ENCODE data around the gene DOCK6. TPM values are rescaled to one million over a fixed set of nuclear protein-coding genes. Genes with fewer than 3 reads are reported as not detected.

The DOCK6 gene
- polyA plus RNA-seq, 1 donor = 49.3 TPM

DNA sequence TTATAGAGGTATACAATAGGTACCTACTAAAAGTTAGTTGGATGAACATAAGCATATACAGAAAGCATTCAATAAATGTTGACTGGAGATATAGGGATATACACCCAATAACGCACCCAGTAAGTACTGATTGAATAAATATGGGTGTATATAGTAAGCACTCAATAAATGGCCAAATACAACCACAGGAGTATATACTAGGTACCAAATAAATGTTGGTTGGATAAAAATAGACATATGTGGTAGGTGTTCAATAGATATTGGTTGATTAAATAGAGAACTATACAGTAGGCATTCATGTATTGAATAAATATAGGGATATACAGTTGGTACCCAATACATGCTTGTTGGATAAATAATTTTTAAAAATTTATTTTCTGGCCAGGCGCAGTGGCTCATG lies 13.5 kb downstream of the DOCK6 start:
- DNase-seq = no peak

DNA sequence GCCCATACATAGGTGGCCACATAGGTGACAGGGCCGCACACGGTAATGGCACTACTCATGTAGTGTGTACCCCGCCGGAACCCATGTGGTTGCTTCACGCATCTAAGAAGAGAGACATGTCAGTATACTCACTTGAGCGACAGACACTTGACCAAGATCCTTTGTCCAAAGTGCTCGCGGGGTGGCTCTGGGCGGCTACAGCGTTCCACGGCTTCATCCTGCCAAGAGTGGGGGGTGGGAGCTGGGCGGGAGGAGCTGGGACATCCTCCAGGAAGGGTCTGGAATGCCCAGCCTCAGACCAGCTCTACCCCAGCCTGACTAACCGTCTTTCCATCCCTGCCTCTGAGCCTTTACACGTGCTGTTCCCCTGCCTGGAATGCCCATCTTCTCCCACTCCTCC lies 14.4 kb downstream of the DOCK6 start:
- no peak for DNase-seq

DNA sequence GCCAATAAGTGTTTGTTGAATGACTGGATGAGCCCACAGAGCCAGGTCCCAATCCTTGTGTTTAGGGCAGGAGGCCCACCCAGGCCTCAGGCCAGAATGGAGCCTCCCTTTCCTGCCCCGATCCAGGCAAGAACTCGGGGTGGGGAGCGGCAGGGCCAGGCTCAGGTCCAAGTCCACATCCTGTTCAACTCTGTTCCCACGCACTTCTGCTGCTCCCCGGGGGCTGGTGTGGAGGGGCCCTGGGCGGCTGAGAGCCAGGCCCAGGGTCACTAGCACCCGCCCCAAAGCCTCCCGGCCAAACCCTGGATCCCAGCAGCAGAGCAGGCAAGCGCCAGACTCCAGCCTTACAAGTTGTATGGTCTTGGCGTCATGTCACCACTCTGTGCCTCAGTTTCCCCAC lies 14.9 kb downstream of the DOCK6 start:
- no peak for DNase-seq

DNA sequence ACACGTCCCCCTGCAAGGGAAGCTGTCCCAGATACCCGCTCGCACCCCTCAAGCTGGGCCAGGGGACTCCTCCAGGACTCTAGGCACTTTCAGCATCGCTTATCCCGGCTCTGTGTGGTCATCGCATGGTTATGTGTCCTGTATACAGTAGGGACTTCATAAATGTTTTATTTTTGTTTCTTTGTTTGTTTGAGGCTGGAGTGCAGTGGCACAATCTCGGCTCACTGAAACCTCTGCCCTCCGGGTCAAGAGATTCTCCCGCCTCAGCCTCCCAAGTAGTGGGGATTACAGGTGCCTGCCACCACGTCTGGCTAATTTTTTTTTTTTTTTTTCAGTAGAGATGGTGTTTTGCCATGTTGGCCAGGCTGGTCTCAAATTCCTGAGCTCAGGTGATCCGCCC lies 15.4 kb downstream of the DOCK6 start:
- DNase-seq = no peak

DNA sequence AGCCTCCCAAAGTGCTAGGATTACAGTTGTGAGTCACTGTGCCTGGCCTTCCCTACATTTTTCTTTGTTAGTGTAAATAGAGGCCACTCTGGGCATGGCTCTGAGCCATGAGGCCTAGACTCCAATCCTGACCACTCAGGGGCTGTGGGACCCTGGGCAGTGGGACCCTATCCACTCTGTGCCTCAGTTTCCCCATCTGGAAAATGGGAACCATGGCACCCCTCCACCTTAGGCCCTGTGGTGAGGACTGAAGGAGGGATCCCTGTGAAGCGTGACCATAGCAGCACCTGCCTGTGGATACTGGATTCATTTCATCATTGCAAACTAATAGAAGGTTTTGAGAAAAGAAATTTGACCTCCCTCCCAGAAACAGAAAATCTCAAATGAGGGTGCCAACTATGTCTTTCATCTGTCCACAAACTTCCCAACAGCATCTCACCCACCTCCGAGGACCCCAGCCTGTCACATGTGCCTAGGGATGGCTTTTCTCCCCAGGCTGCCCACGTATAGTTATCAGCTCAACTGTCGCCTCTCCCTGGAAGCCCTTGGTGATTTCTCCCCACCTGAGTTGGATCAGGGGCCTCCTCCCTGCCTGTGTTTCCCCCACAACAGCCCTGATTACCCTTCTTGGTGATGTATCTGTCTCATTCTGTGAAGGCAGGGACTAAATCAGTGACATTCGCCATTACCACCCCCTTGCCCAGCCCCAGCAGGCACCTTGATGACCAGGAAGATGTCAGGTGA lies 17.3 kb downstream of the DOCK6 start:
- no peak for DNase-seq

DNA sequence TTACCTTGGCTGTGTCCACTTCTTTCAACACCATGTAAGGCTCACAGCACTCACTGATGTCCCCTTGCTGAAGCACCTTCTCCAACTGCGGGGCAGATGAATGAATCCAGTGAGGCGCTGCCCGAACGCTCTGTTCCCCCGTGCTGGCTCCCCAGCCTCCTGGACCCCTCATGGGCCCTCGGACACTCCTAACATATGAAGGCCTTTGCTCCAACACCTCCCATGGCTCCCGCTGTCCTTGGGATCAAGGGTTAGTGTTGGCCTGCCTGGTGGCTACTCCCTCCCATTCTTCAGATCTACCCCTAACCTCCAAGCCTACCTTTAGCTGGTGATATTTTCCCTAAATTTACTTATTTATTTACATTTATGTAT lies 18.5 kb downstream of the DOCK6 start:
- no peak for DNase-seq

DNA sequence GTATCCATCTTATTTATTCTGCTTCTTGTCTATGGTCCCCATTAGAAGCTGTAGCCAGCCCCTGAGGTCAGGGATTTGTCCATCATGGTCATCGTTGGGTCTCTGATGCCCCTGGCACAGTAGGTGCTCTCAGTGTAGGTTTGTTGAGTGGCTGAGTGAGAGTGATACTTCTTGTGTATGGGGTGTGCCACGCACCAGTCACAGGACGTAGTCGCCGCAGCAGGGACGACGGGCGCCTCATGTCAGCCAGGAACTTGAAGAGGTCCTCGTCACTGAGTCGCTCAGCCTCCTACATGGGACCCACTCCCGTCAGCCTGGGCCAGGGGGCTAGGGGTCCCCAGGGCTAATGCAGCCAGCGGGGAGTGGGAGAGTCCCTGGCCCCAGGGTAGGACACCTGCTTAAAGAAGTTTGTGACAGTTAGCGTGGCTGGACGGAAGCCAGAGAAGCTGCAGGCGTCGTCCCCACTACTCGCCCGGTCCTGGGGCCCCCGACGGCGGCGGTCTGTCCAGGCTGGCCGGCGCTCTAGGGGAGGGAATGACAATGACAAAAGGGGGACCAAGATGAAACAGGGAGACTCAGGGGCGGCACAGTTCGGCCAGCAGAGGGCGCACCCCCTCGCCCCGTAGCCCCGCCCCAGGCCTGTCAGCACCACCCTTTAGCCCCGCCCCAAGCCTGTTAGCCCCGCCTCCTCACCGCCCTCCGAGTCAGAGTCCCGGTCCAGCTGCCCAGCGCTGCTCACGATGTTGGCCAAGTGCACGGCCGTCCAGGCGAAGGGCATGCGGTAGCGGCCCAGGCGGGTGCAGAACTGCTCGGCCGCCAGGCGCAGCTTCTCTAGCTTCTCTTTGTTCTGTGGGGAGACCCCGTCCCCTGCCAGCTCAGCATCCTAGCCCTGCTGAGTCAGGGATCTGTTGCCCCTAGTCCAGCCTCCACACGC lies 19.2 kb downstream of the DOCK6 start:
- DNase-seq = peak; percentile 77

DNA sequence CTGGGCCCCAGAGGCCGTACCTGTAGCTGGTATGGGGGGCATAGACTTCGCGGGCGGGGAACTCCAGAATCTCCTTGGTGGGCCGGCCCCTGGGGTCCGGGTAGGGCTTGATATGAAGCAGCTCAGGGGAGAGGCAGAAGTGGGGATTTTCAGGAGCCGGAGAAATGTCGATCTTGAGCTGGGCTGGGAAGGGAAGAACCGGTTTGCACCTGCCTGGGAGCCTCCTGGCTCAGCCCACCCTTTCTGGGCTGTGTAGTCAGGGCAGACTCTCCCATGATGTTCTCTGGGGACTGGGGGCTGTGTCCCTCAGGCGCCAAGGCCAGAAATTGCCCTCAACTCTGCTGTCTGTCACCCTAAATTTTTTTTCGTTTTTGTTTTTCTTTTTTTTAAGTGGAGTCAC lies 20.3 kb downstream of the DOCK6 start:
- no peak for DNase-seq

DNA sequence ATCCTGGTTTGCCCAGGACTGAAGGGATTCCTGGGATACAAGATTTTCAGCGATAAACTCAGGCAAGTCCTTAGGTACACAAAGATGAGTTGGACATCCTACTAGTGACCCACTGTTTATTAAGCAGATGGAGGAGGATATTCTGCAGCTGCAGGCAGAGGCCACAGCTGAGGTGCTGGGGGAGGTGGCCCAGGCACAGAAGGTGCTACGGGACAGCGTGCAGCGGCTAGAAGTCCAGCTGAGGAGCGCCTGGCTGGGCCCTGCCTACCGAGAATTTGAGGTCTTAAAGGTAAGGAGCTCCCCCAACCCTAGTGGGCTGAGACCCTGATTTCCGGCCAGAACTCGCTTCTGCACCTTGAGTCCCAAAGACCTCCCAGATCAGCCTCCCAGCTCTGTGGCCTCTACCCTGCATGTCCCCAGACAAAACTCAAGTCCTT lies 22.3 kb downstream of the DOCK6 start:
- DNase-seq = no peak

DNA sequence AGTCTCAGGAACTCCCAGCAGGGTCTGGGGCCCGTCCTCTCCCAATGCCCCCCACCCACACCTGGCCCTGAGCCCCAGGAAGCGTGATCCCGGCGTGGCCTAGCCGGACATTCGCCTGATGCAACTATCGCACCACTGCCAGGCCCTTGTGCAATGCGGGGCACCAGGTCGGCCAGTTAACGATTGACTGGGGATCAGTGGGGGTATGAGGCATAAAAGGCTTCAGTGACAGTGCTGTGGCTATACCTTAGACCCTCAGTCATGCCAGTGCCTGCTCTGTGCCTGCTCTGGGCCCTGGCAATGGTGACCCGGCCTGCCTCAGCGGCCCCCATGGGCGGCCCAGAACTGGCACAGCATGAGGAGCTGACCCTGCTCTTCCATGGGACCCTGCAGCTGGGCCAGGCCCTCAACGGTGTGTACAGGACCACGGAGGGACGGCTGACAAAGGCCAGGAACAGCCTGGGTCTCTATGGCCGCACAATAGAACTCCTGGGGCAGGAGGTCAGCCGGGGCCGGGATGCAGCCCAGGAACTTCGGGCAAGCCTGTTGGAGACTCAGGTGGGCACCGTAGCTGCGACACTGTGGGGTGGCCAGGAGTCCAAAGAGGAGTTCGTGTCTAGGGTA lies 22.8 kb downstream of the DOCK6 start, which contains the start of gene ANGPTL8:
Gene ANGPTL8 (plus strand): TSS at position 243 of the 624 bp plus-strand sequence. CDS start 19 bp downstream, at position 262.
- no peak for DNase-seq

DNA sequence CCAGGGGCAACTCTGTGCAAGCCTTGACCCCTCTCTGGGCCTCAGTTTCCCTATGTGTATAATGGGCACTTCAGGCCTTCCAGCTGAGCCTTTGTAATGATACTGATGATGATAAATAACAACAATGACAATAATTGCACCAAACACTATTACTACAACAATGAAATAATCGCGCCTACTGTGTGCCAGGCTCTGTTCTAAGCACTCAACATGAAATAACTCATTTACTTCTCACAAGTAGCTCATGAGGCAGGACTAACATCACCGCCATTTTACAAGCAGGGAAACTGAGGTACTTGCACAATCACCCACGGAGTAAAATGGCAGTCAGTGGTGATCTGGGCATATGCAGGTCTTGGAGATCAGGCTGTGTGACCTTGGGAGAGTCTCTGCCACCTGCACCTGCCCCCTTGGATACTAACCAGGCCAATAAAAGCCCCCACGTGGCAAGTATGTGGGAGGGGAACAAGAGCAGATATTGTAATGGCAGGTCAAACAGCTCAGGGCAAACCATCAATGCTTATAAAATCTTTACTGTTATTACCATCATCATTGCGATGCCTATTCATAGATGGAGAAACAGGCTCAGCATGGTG lies 23.4 kb downstream of the DOCK6 start:
- no peak for DNase-seq

DNA sequence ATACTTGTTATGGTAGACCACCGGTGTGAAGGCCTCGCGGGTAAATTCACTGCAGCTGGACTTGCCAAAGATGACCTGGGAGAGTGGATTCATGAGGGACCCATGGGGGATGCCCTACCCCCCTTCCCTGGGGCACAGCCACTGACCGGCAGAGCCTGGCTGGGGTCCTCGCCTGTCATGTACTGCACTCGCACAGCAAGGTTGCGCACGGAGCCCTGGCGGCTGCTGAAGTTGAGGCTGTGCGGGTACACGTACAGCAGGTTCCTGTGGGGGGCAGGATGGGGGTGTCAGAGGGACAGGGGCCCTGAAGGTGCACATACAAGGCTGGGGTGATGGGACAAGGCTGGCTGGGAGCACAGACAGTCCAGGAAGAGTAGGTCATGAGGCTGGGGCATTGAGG lies 24.3 kb downstream of the DOCK6 start:
- DNase-seq = no peak

DNA sequence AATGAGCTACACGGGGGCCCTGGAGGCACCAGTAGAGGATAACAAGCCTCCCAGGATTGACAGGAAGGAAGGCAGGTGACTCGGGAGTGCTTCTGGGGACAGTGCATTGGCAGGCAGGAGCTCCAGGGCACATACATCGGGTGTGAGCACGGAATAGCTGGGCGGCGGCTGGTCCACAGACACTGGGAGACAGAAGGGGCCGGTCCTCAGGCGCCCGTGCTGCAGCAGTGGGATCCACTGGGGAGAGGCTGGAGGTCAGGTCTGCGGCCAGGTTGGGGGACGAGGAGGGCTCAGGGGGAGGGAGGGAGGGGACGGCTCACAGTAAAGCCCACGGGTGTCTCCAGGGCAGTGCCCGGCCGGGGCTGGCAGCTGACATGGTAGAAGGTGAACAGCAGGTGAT lies 25.0 kb downstream of the DOCK6 start:
- DNase-seq = no peak

DNA sequence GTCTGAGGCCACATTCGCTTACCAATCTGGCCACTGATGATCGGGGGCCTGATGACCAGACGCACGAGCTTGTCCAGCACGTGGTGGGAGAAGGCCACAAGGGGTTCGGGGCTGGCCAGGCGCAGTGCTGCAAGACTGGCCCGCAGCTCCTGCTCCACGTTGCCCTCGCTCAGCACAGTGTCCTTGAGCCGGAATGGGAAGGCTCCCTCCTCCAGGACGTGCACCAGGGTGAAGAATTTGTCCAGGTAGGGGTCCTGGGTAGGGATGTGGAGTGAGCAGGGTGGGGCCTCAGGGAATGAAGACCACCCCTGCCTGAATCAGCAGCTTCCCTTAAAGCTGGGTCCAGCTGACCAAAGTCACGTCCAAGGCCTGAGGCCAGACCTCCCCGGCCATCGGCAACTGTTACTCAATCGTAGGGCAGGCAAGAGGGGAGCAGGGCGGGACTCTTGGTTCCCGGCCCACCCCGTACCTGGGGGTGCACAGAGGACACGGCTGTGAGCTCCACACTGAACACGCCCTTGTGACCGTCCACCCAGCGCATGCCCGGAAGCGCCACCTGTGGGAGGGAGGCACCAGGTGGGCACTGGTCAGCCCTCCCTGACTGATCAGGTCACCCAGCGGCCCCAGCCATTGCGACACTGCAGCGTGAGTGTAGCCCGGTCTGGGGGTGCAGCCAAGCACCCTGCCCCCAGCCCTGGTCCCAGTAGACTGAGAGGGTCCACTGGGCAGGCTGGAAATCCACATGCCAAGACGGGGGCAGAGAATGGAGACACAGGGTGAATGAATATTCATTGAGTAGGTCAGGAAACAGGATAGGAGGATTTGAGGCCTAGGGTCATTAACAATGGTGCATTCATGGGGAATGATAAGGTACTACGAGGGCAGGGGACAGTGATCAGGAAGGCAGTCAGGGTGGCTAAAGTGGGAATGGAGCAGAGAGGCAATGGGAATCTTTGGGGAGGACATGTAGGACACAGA lies 25.7 kb downstream of the DOCK6 start:
- no peak for DNase-seq

DNA sequence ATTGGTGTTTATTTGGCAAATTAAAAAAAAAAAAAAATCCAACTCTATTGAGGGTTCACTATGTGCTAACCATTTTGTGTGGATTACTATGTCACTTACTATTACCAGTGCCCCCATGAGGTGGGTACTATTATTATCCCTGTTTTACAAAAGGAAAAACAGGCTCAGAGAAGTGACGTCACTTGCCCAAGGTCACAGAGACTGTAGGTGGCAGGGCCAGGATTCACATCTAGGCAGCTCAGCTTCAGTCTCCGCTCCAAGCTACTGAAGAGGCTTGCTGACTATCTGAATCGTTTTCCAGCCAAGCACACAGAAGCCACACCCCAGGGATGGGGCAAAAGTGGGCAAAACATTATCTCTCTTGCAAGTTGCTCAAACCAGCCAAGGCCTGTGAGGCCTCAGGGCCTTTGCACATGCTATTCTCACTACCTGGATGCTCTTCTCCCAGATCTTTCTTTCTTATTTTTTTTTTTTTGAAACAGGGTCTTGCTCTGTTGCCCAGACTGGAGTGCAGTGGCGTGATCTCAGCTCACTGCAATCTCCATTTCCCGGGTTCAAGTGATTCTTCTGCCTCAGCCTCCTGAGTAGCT lies 27.7 kb downstream of the DOCK6 start:
- DNase-seq = no peak

DNA sequence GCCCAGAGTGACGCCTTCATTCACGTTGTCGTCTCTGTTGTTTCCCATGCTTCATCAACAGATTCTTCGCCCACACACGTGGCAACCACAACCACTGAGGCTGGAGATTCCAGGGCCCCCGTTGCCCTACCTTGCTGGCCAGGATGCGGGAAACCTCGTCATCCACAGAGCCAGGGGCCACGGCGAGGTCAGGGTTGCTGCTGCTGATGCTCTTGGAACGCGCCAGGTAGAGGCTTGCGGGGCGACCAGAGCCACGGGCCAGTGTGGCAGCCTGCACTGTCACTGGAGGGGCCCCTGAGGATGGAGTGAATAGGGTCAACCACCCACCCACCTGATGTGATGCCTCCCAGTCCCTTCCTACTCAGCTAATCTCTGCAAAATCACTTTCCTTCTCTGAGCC lies 29.3 kb downstream of the DOCK6 start:
- no peak for DNase-seq

DNA sequence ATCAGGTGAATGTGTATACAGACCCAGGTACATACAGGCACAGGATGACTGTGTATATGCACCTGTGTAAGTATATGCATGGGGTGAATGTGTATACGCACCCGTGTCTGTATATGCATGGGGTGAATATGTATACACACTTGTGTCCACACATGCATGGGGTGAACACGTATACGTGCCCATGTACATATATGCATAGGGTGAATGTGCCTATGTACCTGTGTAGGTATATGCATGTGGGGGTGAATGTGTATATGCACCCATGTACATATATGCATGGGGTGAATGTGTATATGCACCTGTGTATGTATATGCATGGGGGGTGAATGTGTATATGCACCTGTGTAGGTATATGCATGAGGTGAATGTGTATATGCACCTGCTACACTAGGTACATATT lies 29.8 kb downstream of the DOCK6 start:
- DNase-seq = no peak

DNA sequence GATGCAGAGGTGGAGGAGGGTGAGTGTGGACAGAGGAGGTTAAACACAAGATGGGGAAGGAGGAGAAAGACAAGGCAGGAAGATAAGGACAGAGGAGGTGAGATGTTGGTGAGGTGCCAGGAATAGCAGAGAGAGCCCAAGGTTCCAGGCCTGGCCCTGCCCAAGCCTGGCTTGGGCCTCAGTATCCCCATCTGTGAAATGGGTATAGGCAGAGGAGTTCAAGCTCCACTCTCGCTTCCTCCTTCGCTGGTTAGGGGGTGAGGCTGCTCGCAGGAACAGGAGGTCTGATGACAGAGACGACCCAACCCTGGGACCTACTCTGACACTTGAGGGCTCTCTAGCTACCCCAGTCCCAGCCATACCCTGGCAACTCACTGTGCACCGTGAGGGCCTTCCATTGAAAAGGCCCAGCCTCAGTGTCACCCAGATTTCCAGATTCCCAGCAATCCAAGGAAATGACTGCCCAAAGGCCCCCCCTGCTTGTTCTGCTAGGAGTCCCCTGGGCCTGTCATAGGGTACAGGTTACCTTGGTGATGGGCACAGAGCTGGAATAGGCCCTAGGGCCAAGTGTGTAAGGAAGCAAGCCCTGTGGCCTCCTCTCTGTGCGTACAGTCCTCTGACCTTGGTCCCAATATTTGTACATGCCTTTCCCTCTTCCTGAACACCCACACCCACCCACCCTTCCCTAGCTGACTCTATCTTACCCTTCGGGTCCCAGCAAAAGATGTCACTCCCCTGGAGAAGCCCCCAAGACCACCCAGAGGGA lies 31.5 kb downstream of the DOCK6 start:
- no peak for DNase-seq

DNA sequence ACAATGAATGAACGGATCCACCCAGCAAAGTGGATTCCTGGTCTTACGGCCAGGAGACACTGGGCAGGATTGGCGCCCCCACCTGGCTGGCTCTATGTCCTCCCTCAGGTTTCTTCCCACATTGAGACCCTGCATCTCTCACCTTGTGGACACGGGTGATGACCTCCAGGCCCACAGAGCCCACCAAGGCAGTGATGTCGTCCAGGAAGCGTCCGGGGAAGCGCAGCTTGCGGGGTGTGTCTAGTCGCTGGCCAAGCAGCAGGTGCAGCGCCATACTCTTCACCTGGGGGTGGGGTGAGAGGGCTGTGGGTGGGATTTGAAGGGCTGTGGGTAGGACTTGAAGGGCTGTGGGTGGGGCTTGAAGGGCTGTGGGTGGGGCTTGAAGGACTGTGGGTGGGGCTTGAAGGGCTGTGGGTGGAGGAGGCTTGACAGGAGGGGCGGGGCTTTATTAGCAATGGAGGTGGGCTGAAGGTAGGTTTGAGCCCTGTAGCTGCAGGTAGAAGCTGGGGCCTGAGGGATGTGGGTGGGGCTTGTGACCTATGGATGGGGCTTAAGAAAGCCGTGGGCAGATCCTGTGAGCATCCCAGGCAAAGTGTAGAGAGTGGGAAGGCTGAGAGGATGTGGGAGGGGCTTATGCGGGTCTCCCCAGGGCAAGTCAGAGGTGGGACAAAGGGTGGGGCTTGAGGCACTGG lies 35.0 kb downstream of the DOCK6 start:
- DNase-seq = no peak
